Nucleus accumbens (tissue), 56 donors: Measurements from ENCODE around the gene ZSCAN20.
A peak's percentile ranks its signal among the peaks of the same experiment; 100 is the strongest.

ENCODE experiments used
- DNase-seq, 56 donors: peaks; one replicate each; lab custom pipeline; 2025; lab: John Stamatoyannopoulos, UW

The ZSCAN20 gene

GRCh38 chr1:33443080-33443704 lies 29.3 kb upstream of the ZSCAN20 start:
- no peak for DNase-seq

GRCh38 chr1:33443705-33444180 lies 28.7 kb upstream of the ZSCAN20 start:
- DNase-seq: no peak

DNA sequence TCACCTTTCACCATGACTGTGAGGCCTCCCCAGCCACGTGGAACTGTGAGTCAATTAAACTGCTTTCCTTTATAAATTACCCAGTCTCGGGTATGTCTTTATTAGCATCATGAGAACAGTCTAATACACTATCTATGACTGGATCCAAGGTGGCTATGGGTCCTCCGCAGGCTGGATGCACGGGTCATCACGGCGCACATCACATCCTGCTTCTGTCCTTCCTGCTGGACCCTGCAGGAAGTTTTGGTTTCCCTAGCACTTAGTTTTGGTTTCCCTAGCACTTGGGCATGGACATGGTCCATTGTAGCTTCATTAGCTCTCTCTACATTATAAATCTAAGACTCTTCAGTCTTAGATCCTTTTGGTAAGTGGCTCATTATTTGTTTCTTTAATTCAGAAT lies 27.3 kb upstream of the ZSCAN20 start:
- no peak for DNase-seq

DNA sequence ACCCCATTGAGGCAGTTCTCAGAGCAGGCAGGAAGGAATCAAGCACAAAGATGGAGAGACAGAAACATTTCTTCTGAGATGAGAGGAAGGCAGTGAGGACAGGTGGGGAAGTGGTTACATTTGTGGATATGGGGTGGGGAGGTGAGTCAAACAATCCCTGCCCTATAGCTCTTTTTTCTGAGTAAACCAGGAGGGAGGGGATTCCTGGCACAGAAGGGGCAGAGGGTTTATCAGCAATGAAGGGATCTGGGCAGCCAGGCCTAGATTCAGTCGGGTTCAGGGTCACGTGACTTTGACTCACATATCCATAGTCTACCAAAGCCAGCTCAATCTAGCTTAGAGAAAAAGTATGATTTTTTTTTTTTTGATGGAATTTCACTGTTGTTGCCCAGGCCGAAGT lies 25.9 kb upstream of the ZSCAN20 start:
- DNase-seq: no peak

GRCh38 chr1:33454646-33455282 lies 17.7 kb upstream of the ZSCAN20 start:
- no peak for DNase-seq

DNA sequence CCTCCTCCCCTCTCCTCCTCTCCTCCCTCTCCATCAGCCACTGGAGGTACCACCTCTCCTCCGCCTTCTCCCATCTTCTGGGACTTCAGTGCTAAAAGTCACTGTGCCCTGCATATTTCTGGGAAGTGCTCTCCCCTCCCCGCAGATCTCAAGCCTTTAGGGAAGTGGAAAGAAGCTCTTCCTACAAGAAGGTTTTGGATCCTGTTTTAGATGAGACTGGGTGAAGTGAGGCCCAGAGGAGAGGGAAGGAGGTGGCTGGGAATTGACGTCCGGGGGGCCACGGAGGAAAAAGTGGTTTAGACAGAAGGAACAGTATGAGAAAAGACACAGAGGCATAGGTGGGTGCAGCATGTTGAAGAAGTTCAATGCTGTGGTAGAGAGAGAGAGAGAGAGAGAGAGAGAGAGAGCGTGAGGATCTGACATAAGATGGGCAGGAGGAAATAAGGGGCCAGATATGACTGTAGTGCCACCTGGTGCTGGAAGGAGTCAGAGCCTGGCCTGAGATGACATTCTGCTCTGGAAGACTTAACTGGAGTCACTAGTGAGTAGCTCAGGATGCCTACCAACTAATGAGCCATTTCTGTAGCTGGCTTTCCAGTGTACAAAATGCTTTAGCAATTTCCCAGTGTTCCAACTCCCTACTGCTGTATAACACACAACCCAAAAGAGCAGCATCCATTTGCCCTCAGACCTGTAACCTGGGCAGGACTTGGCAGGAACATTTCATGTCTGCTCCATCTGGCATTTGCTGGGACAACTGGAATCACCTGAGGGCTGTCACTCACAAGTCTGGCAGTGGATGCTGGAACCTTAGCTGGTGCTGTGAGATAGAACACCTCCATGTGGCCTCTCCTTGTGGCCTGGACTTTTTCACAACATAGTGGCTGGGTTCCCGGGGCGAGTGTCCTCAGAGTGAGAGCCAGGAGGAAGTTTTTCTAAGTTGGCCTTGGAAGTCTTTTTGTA lies 16.6 kb upstream of the ZSCAN20 start:
- peak in 41 of 56 donors; percentile 14 to 77 (median 31) for DNase-seq

DNA sequence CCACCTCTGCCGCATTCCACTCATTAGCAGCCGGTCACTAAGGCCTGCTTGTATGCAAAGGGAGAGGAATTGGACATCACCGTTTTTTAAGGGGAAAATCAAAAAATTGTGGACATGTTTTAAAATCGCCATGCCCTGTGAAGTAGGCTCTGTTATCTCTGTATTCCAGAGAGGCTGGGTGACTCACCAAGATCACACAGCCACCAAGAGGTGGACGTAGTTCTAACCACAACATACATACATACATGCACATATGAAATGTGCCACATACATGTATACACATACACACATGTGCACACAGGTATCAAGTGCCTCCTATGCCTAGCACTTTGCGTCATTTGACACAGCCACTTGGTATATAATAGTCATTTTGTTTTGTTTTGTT lies 16.0 kb upstream of the ZSCAN20 start:
- DNase-seq: no peak

- DNase-seq: no peak
Measured at GRCh38 chr1:33459691-33460090, 12.8 kb upstream of the ZSCAN20 start.

DNA sequence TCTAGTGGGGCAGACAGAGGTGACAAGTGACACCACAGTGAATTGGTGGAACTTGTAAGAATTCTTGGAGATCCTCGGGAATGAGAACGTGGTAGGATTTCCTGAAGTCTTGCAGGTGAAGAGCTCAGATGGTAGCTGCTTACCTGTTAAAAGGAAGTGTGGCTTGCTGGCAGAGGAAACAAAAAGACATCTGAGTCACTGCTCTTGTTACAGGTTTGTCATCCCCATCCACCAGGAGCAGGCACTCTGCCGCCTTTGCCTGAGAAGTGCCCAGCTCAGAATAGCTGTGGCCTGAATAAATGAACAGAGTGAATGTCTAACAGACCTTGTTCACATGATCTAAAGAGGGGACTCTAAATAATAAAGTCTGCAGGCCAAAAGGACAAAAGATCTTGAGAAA lies 12.3 kb upstream of the ZSCAN20 start:
- DNase-seq: no peak

- peak in 11 of 56 donors; percentile 13 to 40 (median 22) for DNase-seq
Measured at GRCh38 chr1:33460947-33461629, 11.4 kb upstream of the ZSCAN20 start.

- DNase-seq: no peak
Measured at GRCh38 chr1:33462405-33463164, 9.9 kb upstream of the ZSCAN20 start.

GRCh38 chr1:33464552-33464951 lies 7.9 kb upstream of the ZSCAN20 start:
- no peak for DNase-seq

- no peak for DNase-seq
Measured at GRCh38 chr1:33465316-33465715, 7.1 kb upstream of the ZSCAN20 start.

GRCh38 chr1:33466159-33466558 lies 6.3 kb upstream of the ZSCAN20 start:
- peak in 2 of 56 donors; percentile 11 to 21 for DNase-seq

GRCh38 chr1:33468011-33468410 lies 4.4 kb upstream of the ZSCAN20 start:
- peak in 5 of 56 donors; percentile 5 to 23 (median 12) for DNase-seq

DNA sequence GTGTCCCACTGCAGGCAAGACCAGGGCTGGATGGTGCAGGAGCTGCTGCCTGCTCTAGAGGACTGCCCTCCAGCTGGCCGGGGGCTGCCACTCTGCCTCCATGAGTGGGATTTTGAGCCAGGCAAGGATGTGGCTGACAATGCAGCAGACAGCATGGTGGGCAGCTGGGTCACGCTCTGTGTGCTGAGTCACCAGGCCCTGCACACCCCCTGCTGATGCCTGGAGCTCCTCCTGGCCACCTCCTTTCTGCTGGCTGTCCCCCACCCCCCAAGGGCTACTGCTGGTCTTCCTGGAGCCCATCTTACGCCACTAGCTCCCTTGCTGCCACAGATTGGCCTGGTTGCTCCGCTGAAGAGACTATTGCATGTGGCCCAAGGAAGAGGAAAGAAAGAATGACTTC lies 3.9 kb upstream of the ZSCAN20 start:
- DNase-seq: no peak

GRCh38 chr1:33468967-33469366 lies 3.5 kb upstream of the ZSCAN20 start:
- no peak for DNase-seq

DNA sequence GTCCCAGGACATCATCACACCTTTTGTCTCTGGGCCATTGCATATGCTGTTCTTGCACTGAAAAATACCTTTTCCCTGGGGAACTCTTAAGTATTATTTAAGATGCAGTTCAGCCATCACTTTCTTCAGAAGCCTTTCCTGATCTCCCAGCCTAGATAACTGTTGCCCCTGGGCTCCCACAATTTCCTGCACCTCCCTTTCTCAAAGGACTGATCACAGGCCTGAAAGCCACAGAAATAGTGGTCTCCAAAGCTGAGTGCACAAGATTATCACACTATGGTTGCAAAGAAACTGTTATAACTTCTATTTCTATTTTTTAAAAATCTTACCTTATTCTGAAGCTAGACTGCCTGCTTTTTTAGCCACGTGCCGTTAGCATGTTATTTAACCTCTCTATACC lies 2.8 kb upstream of the ZSCAN20 start:
- DNase-seq: no peak

- peak in 52 of 56 donors; percentile 17 to 90 (median 64) for DNase-seq
Measured at GRCh38 chr1:33470495-33471012, 1.9 kb upstream of the ZSCAN20 start.

DNA sequence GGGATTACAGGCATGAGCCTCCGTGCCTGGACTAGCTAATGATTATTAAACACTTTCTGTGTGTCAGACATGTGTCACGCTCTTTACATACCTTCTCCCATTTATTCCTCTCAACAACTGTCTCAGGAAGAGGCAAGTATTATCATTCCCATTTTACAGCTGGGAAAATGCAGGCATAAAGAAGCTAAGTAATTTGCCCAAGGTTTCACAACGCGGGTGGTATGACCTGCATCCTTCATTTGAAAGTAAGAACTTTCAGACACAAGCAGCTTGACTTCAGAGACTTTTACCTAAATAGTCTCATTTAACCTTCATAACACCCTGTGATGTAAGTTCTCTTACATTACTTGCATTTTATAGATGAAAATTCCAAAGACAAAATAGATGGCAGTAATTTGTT lies 1.0 kb upstream of the ZSCAN20 start:
- DNase-seq: no peak
